SK-N-SH (cell line): ENCODE measurements around the gene DNAJC17.

Experiments used
- EZH2phosphoT487 ChIP-seq: fragments of 200-600 bp; sonication (generic); IDR thresholded peaks from 2 replicates; pipeline ENCODE4 v1.6.1; 2017; ENCODE audit warnings: low read depth, mixed run types, mild to moderate bottlenecking, antibody characterized with exemption, moderate library complexity, borderline replicate concordance
- TF ChIP-seq, protein P1 (sequence below): fragments of 200-600 bp; sonication (generic); IDR thresholded peaks from 2 replicates; pipeline ENCODE4 v1.6.1; 2017; ENCODE audit warnings: antibody characterized with exemption, mild to moderate bottlenecking, moderate library complexity

DNA sequence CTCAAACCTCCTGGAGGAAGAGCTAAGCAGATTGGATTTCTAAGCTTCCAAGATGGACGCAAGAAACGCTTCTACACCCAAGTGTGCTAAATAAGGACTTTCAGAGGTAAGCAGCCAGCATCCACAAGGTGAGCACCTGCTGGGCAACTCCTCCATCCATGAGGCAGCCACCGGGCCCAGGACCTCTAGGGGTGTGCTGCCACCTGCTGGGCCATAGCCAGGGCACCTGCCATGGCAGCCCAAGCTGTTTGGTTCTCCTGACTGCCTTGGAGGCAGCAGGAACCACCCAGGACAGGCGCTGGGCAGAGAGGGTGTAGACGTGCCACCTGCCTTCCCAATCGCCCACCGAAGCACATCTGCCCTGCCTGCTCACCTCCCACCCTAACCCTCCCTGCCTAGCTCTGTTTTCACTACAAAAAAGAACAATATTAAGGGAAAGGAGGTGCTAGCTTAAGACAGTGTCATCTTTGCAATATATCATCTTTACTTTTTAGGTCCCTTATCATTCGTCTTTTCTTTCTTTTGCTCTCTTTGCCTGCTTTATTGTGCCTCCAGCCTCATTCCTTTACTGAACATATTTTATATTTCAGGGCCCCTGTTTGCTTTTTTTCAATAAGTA, 24.6 kb downstream of the DNAJC17 start:
- TF ChIP-seq, protein P1, sequence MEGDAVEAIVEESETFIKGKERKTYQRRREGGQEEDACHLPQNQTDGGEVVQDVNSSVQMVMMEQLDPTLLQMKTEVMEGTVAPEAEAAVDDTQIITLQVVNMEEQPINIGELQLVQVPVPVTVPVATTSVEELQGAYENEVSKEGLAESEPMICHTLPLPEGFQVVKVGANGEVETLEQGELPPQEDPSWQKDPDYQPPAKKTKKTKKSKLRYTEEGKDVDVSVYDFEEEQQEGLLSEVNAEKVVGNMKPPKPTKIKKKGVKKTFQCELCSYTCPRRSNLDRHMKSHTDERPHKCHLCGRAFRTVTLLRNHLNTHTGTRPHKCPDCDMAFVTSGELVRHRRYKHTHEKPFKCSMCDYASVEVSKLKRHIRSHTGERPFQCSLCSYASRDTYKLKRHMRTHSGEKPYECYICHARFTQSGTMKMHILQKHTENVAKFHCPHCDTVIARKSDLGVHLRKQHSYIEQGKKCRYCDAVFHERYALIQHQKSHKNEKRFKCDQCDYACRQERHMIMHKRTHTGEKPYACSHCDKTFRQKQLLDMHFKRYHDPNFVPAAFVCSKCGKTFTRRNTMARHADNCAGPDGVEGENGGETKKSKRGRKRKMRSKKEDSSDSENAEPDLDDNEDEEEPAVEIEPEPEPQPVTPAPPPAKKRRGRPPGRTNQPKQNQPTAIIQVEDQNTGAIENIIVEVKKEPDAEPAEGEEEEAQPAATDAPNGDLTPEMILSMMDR: peak; percentile 58
- no peak for TF ChIP-seq EZH2phosphoT487
